Small intestine (tissue), 7 donors: ENCODE results near the gene ZYX. TPM values are rescaled to one million over a fixed set of nuclear protein-coding genes. Genes with fewer than 3 reads are reported as not detected.

Experiments
- DNase-seq, 2 donors: peaks; one replicate each; pipeline versions ENCODE4 v3.0.0 to v3.0.0-alpha.2; 2013
- FAIRE-seq: peaks from 2 replicates; lab custom pipeline; 2012; peaks lifted over from hg19 to GRCh38; lab: Jason Lieb, UNC
- H3K27ac ChIP-seq, 3 donors: one replicate each; pipeline ENCODE4 v1.5.1; 2013; ENCODE audit warnings: low read length in 2 of 3, mild to moderate bottlenecking in 2 of 3, control low read depth in 1 of 3, inconsistent platforms in 1 of 3, low read depth in 1 of 3, moderate library complexity in 1 of 3
- H3K27me3 ChIP-seq, 3 donors: one replicate each; pipeline ENCODE4 v1.6.1; 2013; ENCODE audit warnings: low read length in 3 of 3, inconsistent platforms in 1 of 3; ENCODE audit not compliant: control insufficient read depth in 3 of 3, insufficient read depth in 3 of 3
- H3K36me3 ChIP-seq, 3 donors: one replicate each; pipeline ENCODE4 v1.6.1; 2013; ENCODE audit warnings: low read length in 3 of 3, inconsistent platforms in 1 of 3, low read depth in 1 of 3, mild to moderate bottlenecking in 1 of 3, moderate library complexity in 1 of 3; ENCODE audit not compliant: control insufficient read depth in 3 of 3, insufficient read depth in 2 of 3
- H3K4me1 ChIP-seq, 3 donors: one replicate each; pipeline ENCODE4 v1.6.1; 2013; ENCODE audit warnings: low read length in 2 of 3, inconsistent platforms in 1 of 3, low read depth in 1 of 3, mild to moderate bottlenecking in 1 of 3, moderate library complexity in 1 of 3; ENCODE audit not compliant: control insufficient read depth in 3 of 3, insufficient read depth in 2 of 3
- H3K4me3 ChIP-seq, 3 donors: one replicate each; pipeline ENCODE4 v1.5.1; 2013; ENCODE audit warnings: low read length in 3 of 3, control low read depth in 1 of 3, inconsistent platforms in 1 of 3, low read depth in 1 of 3, mild to moderate bottlenecking in 1 of 3, moderate library complexity in 1 of 3
- H3K9me3 ChIP-seq, 2 donors: one replicate each; pipeline ENCODE4 v1.6.1; 2013; ENCODE audit warnings: low read depth in 1 of 2, low read length in 1 of 2; ENCODE audit not compliant: control insufficient read depth in 2 of 2, insufficient read depth in 1 of 2
- WGBS, 3 donors: extraction: QIAGEN DNeasy Blood & Tissue Kit; methylation state at CpG; one replicate each; pipeline ENCODE4 v1.1.7; 2013; 5-methylcytosine and 5-hydroxymethylcytosine counted together
- polyA plus RNA-seq, 4 donors: library from polyadenylated mRNA; stranded (reverse) in 3 of 4; unstranded in 1 of 4; fragments of 200-250 nt in 3 of 4; fragments of 120-200 nt in 1 of 4; gene quantifications; one replicate each; pipeline versions ENCODE4 v1.2.1 to v1.2.3, GENCODE V29; 2013
- donor health status: healthy with polysubstance abuse.
- donor health status: control.
- donor health status: control.
- donor health status: Bipolar disorder and iron deficiency.
- donor health status: healthy.

Gene ZYX
- polyA plus RNA-seq, 4 donors: 50.3 to 77.1 (median 62.0) TPM

GRCh38 chr7:143429770-143430698 is 48.9 kb downstream of the ZYX start:
- no peaks in the 10 kb centered on the region for H3K27me3 ChIP-seq
- FAIRE-seq (no peak), DNase-seq (no peak)
- no peaks in the 10 kb centered on the region for H3K9me3 ChIP-seq
- WGBS, 3 donors: 84 to 87% (median 84%) methylated on average over 10 of the region's 10 CpGs
- H3K4me1 ChIP-seq: peaks cover 0 to 4% (median 0%) of the 10 kb centered on the region in 3 donors
- no peak overlapping the region for H3K27ac ChIP-seq
- H3K36me3 ChIP-seq: no peaks in the 10 kb centered on the region
- no peak overlapping the region for H3K4me3 ChIP-seq

- no peaks in the 10 kb centered on the region for H3K27me3 ChIP-seq
- no peak for DNase-seq
- FAIRE-seq: no peak
- H3K36me3 ChIP-seq: no peaks in the 10 kb centered on the region
- H3K4me3 ChIP-seq: no peak overlapping the region
- H3K4me1 ChIP-seq: peaks cover 0 to 4% (median 0%) of the 10 kb centered on the region in 3 donors
- no peak overlapping the region for H3K27ac ChIP-seq
- H3K9me3 ChIP-seq: no peaks in the 10 kb centered on the region
- 45 to 69% (median 48%) methylated on average over 2 of the region's 2 CpGs for WGBS, 3 donors
Observed at GRCh38 chr7:143431109-143431508, 50.0 kb downstream of the ZYX start.

GRCh38 chr7:143433759-143434158 is 52.6 kb downstream of the ZYX start:
- no peaks in the 10 kb centered on the region for H3K36me3 ChIP-seq
- H3K4me1 ChIP-seq: no peaks in the 10 kb centered on the region
- no peak overlapping the region for H3K27ac ChIP-seq
- H3K27me3 ChIP-seq: no peaks in the 10 kb centered on the region
- H3K9me3 ChIP-seq: no peaks in the 10 kb centered on the region
- 86 to 93% (median 91%) methylated on average over 4 of the region's 4 CpGs for WGBS, 3 donors
- H3K4me3 ChIP-seq: no peak overlapping the region
- FAIRE-seq (no peak), DNase-seq (no peak)

- no peaks in the 10 kb centered on the region for H3K9me3 ChIP-seq
- FAIRE-seq (no peak), DNase-seq (peak in 1 of 2 donors; percentile 48)
- H3K27me3 ChIP-seq: no peaks in the 10 kb centered on the region
- H3K27ac ChIP-seq: no peak overlapping the region
- H3K36me3 ChIP-seq: no peaks in the 10 kb centered on the region
- H3K4me1 ChIP-seq: no peaks in the 10 kb centered on the region
- 66 to 74% (median 72%) methylated on average over 9 of the region's 9 CpGs for WGBS, 3 donors
- no peak overlapping the region for H3K4me3 ChIP-seq
Observed at GRCh38 chr7:143434660-143435059, 53.5 kb downstream of the ZYX start.

GRCh38 chr7:143435266-143435665 is 54.1 kb downstream of the ZYX start:
- 89 to 96% (median 93%) methylated on average over 2 of the region's 2 CpGs for WGBS, 3 donors
- Histone ChIP-seq H3K27ac (no peak overlapping the region), H3K27me3 (no peaks in the 10 kb centered on the region), H3K9me3 (no peaks in the 10 kb centered on the region), H3K4me1 (no peaks in the 10 kb centered on the region), H3K4me3 (no peak overlapping the region), H3K36me3 (no peaks in the 10 kb centered on the region)
- no peak for FAIRE-seq
- no peak for DNase-seq

GRCh38 chr7:143436325-143436946 is 55.3 kb downstream of the ZYX start:
- FAIRE-seq (no peak), DNase-seq (no peak)
- Histone ChIP-seq H3K36me3 (no peaks in the 10 kb centered on the region), H3K27ac (no peak overlapping the region), H3K9me3 (no peaks in the 10 kb centered on the region), H3K27me3 (no peaks in the 10 kb centered on the region), H3K4me1 (no peaks in the 10 kb centered on the region), H3K4me3 (no peak overlapping the region)
- WGBS, 3 donors: 91 to 92% (median 91%) methylated on average over 3 of the region's 3 CpGs

- FAIRE-seq (no peak), DNase-seq (peak in 1 of 2 donors; percentile 12)
- H3K4me3 ChIP-seq: no peak overlapping the region
- 16 to 38% (median 20%) methylated on average over 4 of the region's 4 CpGs for WGBS, 3 donors
- H3K36me3 ChIP-seq: no peaks in the 10 kb centered on the region
- no peaks in the 10 kb centered on the region for H3K27me3 ChIP-seq
- no peak overlapping the region for H3K27ac ChIP-seq
- no peaks in the 10 kb centered on the region for H3K4me1 ChIP-seq
- no peaks in the 10 kb centered on the region for H3K9me3 ChIP-seq
Observed at GRCh38 chr7:143437578-143437977, 56.4 kb downstream of the ZYX start.

GRCh38 chr7:143439866-143440265 is 58.7 kb downstream of the ZYX start:
- no peaks in the 10 kb centered on the region for H3K4me1 ChIP-seq
- H3K27ac ChIP-seq: no peak overlapping the region
- H3K36me3 ChIP-seq: no peaks in the 10 kb centered on the region
- DNase-seq (no peak), FAIRE-seq (no peak)
- no peak overlapping the region for H3K4me3 ChIP-seq
- no peaks in the 10 kb centered on the region for H3K27me3 ChIP-seq
- 84 to 94% (median 90%) methylated on average over 2 of the region's 2 CpGs for WGBS, 3 donors
- H3K9me3 ChIP-seq: no peaks in the 10 kb centered on the region
